ENCODE data around the gene FOXRED2.
A peak's percentile ranks its signal among the peaks of the same experiment; 100 is the strongest.
"Not testable (repeated sequence)": the region's sequence is repeated elsewhere in the genome, so short reads cannot be mapped to it uniquely, and the experiment has no call there.

Gene FOXRED2

GRCh38 chr22:36506637-36507517, at the start of gene FOXRED2:
TSS of gene FOXRED2 (minus strand) at chr22:36507040. CDS start at chr22:36506422, 618 bp downstream.
- DNase-seq (ENCODE audit: low spot score), result peak; percentile 89

- DNase-seq (ENCODE audit: low spot score), result no peak
These were observed 47.3 kb upstream of the FOXRED2 start for GRCh38 chr22:36554098-36554497.

- no peak for DNase-seq (ENCODE audit: low spot score)
These were observed 45.4 kb upstream of the FOXRED2 start for GRCh38 chr22:36552289-36552688.

GRCh38 chr22:36550701-36551495, 44.1 kb upstream of the FOXRED2 start:
- DNase-seq (ENCODE audit: low spot score), result no peak

- no peak for DNase-seq (ENCODE audit: low spot score)
These were observed 42.2 kb upstream of the FOXRED2 start for GRCh38 chr22:36549033-36549432.

- no peak for DNase-seq (ENCODE audit: low spot score)
These were observed 41.8 kb upstream of the FOXRED2 start for GRCh38 chr22:36548606-36549005.

GRCh38 chr22:36546932-36547331, 40.1 kb upstream of the FOXRED2 start:
- no peak for DNase-seq (ENCODE audit: low spot score)

- peak; percentile 53 for DNase-seq (ENCODE audit: low spot score)
These were observed 39.4 kb upstream of the FOXRED2 start for GRCh38 chr22:36546092-36546804.

- no peak for DNase-seq (ENCODE audit: low spot score)
These were observed 37.3 kb upstream of the FOXRED2 start for GRCh38 chr22:36544107-36544620.

GRCh38 chr22:36541831-36542411, 35.1 kb upstream of the FOXRED2 start:
- peak; percentile 58 for DNase-seq (ENCODE audit: low spot score)

- peak; percentile 39 for DNase-seq (ENCODE audit: low spot score)
These were observed 34.2 kb upstream of the FOXRED2 start for GRCh38 chr22:36540867-36541642.

GRCh38 chr22:36538529-36538928, 31.7 kb upstream of the FOXRED2 start:
- DNase-seq (ENCODE audit: low spot score), result no peak

GRCh38 chr22:36536717-36537116, 29.9 kb upstream of the FOXRED2 start:
- no peak for DNase-seq (ENCODE audit: low spot score)

GRCh38 chr22:36533320-36533719, 26.5 kb upstream of the FOXRED2 start:
- not testable (repeated sequence) for DNase-seq (ENCODE audit: low spot score)

- no peak for DNase-seq (ENCODE audit: low spot score)
These were observed 25.6 kb upstream of the FOXRED2 start for GRCh38 chr22:36532466-36532865.

GRCh38 chr22:36528795-36529751, 22.2 kb upstream of the FOXRED2 start, which contains the start of gene EIF3D:
TSS of gene EIF3D (minus strand) at chr22:36529166. CDS start at chr22:36526121, 3,045 bp downstream.
- DNase-seq (ENCODE audit: low spot score), result peak; percentile 100

- peak; percentile 29 for DNase-seq (ENCODE audit: low spot score)
These were observed 21.5 kb upstream of the FOXRED2 start for GRCh38 chr22:36528341-36528740.

GRCh38 chr22:36522662-36523061, 15.8 kb upstream of the FOXRED2 start:
- DNase-seq (ENCODE audit: low spot score), result no peak

- DNase-seq (ENCODE audit: low spot score), result no peak
These were observed 13.6 kb upstream of the FOXRED2 start for GRCh38 chr22:36520423-36520822.

GRCh38 chr22:36519906-36520305, 13.1 kb upstream of the FOXRED2 start:
- not testable (repeated sequence) for DNase-seq (ENCODE audit: low spot score)

Data from LoVo (cell line).